Measurements from ENCODE around the gene TIMM44.

DNA sequence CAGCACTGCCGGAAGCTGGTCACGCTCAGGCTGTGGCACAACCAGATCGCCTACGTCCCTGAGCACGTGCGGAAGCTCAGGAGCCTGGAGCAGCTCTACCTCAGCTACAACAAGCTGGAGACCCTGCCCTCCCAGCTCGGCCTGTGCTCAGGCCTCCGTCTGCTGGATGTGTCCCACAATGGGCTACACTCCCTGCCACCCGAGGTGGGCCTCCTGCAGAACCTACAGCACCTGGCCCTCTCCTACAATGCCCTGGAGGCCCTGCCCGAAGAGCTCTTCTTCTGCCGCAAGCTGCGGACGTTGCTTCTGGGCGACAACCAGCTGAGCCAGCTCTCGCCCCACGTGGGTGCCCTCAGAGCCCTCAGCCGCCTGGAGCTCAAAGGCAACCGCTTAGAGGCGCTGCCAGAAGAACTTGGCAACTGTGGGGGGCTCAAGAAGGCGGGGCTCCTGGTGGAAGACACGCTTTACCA is 43.0 kb downstream of the TIMM44 start:
- TF ChIP-seq CTCF (IDR thresholded peaks at IDR 0.05): no peak
- no peak for TF ChIP-seq EZH2phosphoT487 (IDR thresholded peaks at IDR 0.05)
